ENCODE measurements around the gene TGFB2.

GRCh38 chr1:218347336-218347722 lies 2.2 kb downstream of the TGFB2 start:
- TF ChIP-seq CTCF (IDR thresholded peaks at IDR 0.05; ENCODE audit: low read depth, low read length): no peak
- TF ChIP-seq EZH2phosphoT487 (IDR thresholded peaks at IDR 0.05; ENCODE audit: low read depth): no peak
